Esophagus muscularis mucosa (tissue), 3 donors: ENCODE results near the gene RUNX2.

Source experiments
- CTCF ChIP-seq, 3 experiments: fragments of 200-600 bp in 2 of 3; fragments of 450-650 bp in 1 of 3; sonication (generic) in 2 of 3; IDR thresholded peaks; one replicate each; pipeline ENCODE4 v1.5.1; 2017 to 2019; ENCODE audit warnings: antibody characterized with exemption in 3 of 3, mild to moderate bottlenecking in 2 of 3, moderate library complexity in 1 of 3
- POLR2A ChIP-seq: fragments of 450-650 bp; IDR thresholded peaks from one replicate; pipeline ENCODE4 v1.6.1; 2017; ENCODE audit warnings: antibody characterized with exemption, moderate library complexity, mild to moderate bottlenecking, low read depth
- POLR2AphosphoS5 ChIP-seq, 2 donors: sonication (generic); formaldehyde crosslinking; IDR thresholded peaks; one replicate each; pipeline ENCODE4 v1.6.1; 2017; ENCODE audit warnings: antibody characterized with exemption in 2 of 2

- no peak for TF ChIP-seq POLR2A
- no peak for TF ChIP-seq CTCF (IDR thresholded peaks at IDR 0.05)
- no peak for TF ChIP-seq POLR2AphosphoS5 (IDR thresholded peaks at IDR 0.05)
These were observed 377.2 kb downstream of the RUNX2 start for GRCh38 chr6:45705137-45705855.
